ENCODE results near the gene RPS27. TPM values are rescaled to one million over a fixed set of nuclear protein-coding genes. Genes with fewer than 3 reads are reported as not detected.

Gene RPS27
- polyA plus RNA-seq, 1 donor from 2014 or later: 2,235 TPM

GRCh38 chr1:153963850-153964331, 26.7 kb upstream of the RPS27 start:
- Histone ChIP-seq H3K9ac (ENCODE audit: low read length) (peak overlapping the region; percentile 84), H3K79me2 (replicated peaks; ENCODE audit: insufficient read depth, low read length) (peaks cover 25% of the 10 kb centered on the region), H3K27ac (ENCODE audit: low read length) (peak overlapping the region; percentile 81), H3K4me2 (ENCODE audit: low read length) (peak overlapping the region; percentile 94), H3K27me3 (ENCODE audit: insufficient read depth, low read depth, low read length) (no peaks in the 10 kb centered on the region), H3K9me3 (ENCODE audit: low read length) (no peaks in the 10 kb centered on the region), H4K20me1 (ENCODE audit: insufficient read depth) (no peaks in the 10 kb centered on the region), H2AFZ (ENCODE audit: low read depth, low read length) (peak overlapping the region; percentile 79), H3K36me3 (ENCODE audit: insufficient read depth, low read length) (no peaks in the 10 kb centered on the region), H3K4me3 (ENCODE audit: low read length) (peak overlapping the region; percentile 90), H3K9me2 (ENCODE audit: insufficient read depth, low read length) (no peaks in the 10 kb centered on the region), H3F3A (ENCODE audit: insufficient read depth, low read length, poor library complexity, severe bottlenecking) (peaks cover 4% of the 10 kb centered on the region)
- no peak for TF ChIP-seq MXI1 (conservative IDR thresholded peaks at IDR 0.05; ENCODE audit: poor library complexity, severe bottlenecking)
- no peak for TF ChIP-seq EZH2 (IDR thresholded peaks at IDR 0.05; ENCODE audit: borderline replicate concordance, insufficient read depth, low read length, poor library complexity, severe bottlenecking)
- no peak for TF ChIP-seq EP300 (conservative IDR thresholded peaks at IDR 0.05; ENCODE audit: poor library complexity, severe bottlenecking)
- TF ChIP-seq, protein P1, sequence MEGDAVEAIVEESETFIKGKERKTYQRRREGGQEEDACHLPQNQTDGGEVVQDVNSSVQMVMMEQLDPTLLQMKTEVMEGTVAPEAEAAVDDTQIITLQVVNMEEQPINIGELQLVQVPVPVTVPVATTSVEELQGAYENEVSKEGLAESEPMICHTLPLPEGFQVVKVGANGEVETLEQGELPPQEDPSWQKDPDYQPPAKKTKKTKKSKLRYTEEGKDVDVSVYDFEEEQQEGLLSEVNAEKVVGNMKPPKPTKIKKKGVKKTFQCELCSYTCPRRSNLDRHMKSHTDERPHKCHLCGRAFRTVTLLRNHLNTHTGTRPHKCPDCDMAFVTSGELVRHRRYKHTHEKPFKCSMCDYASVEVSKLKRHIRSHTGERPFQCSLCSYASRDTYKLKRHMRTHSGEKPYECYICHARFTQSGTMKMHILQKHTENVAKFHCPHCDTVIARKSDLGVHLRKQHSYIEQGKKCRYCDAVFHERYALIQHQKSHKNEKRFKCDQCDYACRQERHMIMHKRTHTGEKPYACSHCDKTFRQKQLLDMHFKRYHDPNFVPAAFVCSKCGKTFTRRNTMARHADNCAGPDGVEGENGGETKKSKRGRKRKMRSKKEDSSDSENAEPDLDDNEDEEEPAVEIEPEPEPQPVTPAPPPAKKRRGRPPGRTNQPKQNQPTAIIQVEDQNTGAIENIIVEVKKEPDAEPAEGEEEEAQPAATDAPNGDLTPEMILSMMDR (IDR thresholded peaks at IDR 0.05; ENCODE audit: poor library complexity, severe bottlenecking): no peak
- TF ChIP-seq TAF1 (IDR thresholded peaks at IDR 0.05; ENCODE audit: low read depth): no peak

DNA sequence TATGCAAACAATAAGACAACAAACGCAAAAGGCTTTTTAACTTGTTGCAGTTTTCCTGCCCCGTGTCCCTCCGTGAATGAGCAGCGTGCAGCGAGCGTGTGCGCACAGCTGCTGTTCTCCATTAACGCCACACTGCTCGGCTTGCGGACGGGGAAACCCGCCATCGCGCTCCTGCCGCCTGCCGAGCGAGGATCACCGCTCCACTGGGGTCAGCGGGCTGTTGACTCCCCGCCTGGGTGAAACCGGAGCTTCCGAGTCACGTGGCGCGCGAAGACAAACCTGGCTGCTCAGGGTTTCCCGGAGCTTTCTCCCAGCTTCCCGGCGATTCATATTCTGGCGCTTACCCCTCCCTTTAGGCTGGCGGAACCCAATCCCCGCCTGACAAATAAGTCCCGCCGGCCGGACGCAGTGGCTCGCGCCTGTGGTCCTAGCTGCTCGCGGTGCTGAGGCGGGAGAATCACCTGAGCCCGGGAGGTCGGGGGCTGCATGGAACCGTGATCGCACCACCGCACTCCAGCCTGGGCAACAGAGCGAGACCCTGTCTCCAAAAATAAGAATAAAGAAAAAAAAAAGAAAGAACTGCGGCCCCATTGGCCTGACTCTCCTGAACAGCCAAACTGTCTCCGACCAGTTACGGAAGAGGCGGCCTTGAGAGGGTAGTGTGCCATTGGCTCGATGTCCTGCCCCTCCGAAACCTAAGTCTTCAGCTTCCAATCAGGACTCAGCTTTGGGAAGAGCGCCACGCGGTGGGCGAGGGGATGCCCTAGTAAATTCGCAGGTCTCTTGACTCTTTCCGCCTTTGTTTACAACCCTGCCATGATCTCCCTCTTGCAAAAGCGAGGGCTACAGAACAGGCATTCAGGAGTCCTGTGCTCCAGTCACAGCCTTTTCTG, 23.2 kb upstream of the RPS27 start, which contains the start of gene CREB3L4:
Gene CREB3L4, plus strand, starts transcription at position 796 of the 893 bp plus-strand sequence. CDS start 624 bp downstream, outside the sequence.
- Histone ChIP-seq H3K36me3 (ENCODE audit: insufficient read depth, low read length) (no peaks in the 10 kb centered on the region), H2AFZ (ENCODE audit: low read depth, low read length) (peak within 1 kb of the TSS; percentile 59), H3K4me3 (ENCODE audit: low read length) (peak within 1 kb of the TSS; percentile 91), H4K20me1 (ENCODE audit: insufficient read depth) (no peaks in the 10 kb centered on the region), H3K27ac (ENCODE audit: low read length) (peak within 1 kb of the TSS; percentile 83), H3K27me3 (ENCODE audit: insufficient read depth, low read depth, low read length) (no peaks in the 10 kb centered on the region), H3K4me2 (ENCODE audit: low read length) (peak within 1 kb of the TSS; percentile 69), H3K9me3 (ENCODE audit: low read length) (no peaks in the 10 kb centered on the region), H3K9me2 (ENCODE audit: insufficient read depth, low read length) (no peaks in the 10 kb centered on the region), H3K9ac (ENCODE audit: low read length) (peak within 1 kb of the TSS; percentile 69), H3K79me2 (replicated peaks; ENCODE audit: insufficient read depth, low read length) (peaks cover 16% of the 10 kb centered on the region), H3F3A (ENCODE audit: insufficient read depth, low read length, poor library complexity, severe bottlenecking) (peaks cover 4% of the 10 kb centered on the region)
- peak; percentile 12 for TF ChIP-seq TAF1 (IDR thresholded peaks at IDR 0.05; ENCODE audit: low read depth)
- TF ChIP-seq MXI1 (conservative IDR thresholded peaks at IDR 0.05; ENCODE audit: poor library complexity, severe bottlenecking): peak; percentile 97
- TF ChIP-seq RAD21 (conservative IDR thresholded peaks at IDR 0.05): peak; percentile 8
- no peak for TF ChIP-seq EZH2 (IDR thresholded peaks at IDR 0.05; ENCODE audit: borderline replicate concordance, insufficient read depth, low read length, poor library complexity, severe bottlenecking)
- TF ChIP-seq, protein P1 (IDR thresholded peaks at IDR 0.05; ENCODE audit: poor library complexity, severe bottlenecking): peak; percentile 77
- TF ChIP-seq, protein P2, sequence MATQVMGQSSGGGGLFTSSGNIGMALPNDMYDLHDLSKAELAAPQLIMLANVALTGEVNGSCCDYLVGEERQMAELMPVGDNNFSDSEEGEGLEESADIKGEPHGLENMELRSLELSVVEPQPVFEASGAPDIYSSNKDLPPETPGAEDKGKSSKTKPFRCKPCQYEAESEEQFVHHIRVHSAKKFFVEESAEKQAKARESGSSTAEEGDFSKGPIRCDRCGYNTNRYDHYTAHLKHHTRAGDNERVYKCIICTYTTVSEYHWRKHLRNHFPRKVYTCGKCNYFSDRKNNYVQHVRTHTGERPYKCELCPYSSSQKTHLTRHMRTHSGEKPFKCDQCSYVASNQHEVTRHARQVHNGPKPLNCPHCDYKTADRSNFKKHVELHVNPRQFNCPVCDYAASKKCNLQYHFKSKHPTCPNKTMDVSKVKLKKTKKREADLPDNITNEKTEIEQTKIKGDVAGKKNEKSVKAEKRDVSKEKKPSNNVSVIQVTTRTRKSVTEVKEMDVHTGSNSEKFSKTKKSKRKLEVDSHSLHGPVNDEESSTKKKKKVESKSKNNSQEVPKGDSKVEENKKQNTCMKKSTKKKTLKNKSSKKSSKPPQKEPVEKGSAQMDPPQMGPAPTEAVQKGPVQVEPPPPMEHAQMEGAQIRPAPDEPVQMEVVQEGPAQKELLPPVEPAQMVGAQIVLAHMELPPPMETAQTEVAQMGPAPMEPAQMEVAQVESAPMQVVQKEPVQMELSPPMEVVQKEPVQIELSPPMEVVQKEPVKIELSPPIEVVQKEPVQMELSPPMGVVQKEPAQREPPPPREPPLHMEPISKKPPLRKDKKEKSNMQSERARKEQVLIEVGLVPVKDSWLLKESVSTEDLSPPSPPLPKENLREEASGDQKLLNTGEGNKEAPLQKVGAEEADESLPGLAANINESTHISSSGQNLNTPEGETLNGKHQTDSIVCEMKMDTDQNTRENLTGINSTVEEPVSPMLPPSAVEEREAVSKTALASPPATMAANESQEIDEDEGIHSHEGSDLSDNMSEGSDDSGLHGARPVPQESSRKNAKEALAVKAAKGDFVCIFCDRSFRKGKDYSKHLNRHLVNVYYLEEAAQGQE (IDR thresholded peaks at IDR 0.05; ENCODE audit: borderline replicate concordance): peak; percentile 73
- peak; percentile 29 for TF ChIP-seq EP300 (conservative IDR thresholded peaks at IDR 0.05; ENCODE audit: poor library complexity, severe bottlenecking)
- peak; percentile 75 for TF ChIP-seq POLR2AphosphoS5 (IDR thresholded peaks at IDR 0.05)
- TF ChIP-seq SMC3 (conservative IDR thresholded peaks at IDR 0.05; ENCODE audit: poor library complexity): no peak

Data from neural cell (in vitro differentiated cells).